A549 (cell line): ENCODE measurements around the gene PSIP1. TPM values are rescaled to one million over a fixed set of nuclear protein-coding genes. Genes with fewer than 3 reads are reported as not detected.
A peak's percentile ranks its signal among the peaks of the same experiment; 100 is the strongest.

Source experiments
- ATAC-seq, 2 experiments: fragments of 200-7000 bp in 1 of 2; fragments of >200 bp in 1 of 2; cut with Nextera tagmentation in 1 of 2; cut with Tn5 transposase in 1 of 2; 3 replicates each; pipeline versions ENCODE4 v1.8.0 to v1.9.1; 2018 to 2020; ENCODE audit warnings: mild to moderate bottlenecking in 1 of 2, moderate library complexity in 1 of 2
- CTCF ChIA-PET: fragments of 300-600 bp; sonication (Branson Sonifier 250); formaldehyde crosslinking; extraction: SDS; loops from one replicate; lab custom pipeline; 2021; ENCODE audit warnings: antibody characterized with exemption, inconsistent platforms; lab: Yijun Ruan, JAX
- POLR2A ChIA-PET: fragments of 350-600 bp; formaldehyde crosslinking; extraction: SDS; loops from one replicate; lab custom pipeline; 2021; ENCODE audit warnings: antibody characterized with exemption, inconsistent platforms; lab: Yijun Ruan, JAX
- DNase-seq, 2 experiments: peaks; one replicate each; pipeline versions ENCODE4 v3.0.0 to v3.0.0-alpha.2; 2011 to 2016; ENCODE audit warnings: low read depth in 1 of 2, low spot score in 1 of 2
- FAIRE-seq: peaks from 2 replicates; lab custom pipeline; 2011; peaks lifted over from hg19 to GRCh38; lab: Jason Lieb, UNC
- H3K27ac ChIP-seq, 2 experiments: fragments of >200 bp; sonication (Bioruptor Twin); formaldehyde crosslinking; 3 replicates each; pipeline ENCODE4 v1.5.1; 2016 to 2017
- H3K4me1 ChIP-seq: fragments of >200 bp; sonication (Bioruptor Twin); formaldehyde crosslinking; 3 replicates; pipeline ENCODE4 v1.6.1; 2016
- H3K4me2 ChIP-seq: fragments of >200 bp; sonication (Bioruptor Twin); formaldehyde crosslinking; 3 replicates; pipeline ENCODE4 v1.6.1; 2016
- H3K4me3 ChIP-seq: fragments of >200 bp; sonication (Bioruptor Twin); formaldehyde crosslinking; 3 replicates; pipeline ENCODE4 v1.5.1; 2016
- H3K9me3 ChIP-seq: fragments of >200 bp; sonication (Bioruptor Twin); formaldehyde crosslinking; 3 replicates; pipeline ENCODE4 v1.6.1; 2016
- BHLHE40 ChIP-seq: IDR thresholded peaks from 2 replicates; pipeline ENCODE4 v1.6.1; 2012; ENCODE audit warnings: low read depth, low read length, inconsistent platforms
- CBX2 ChIP-seq: fragments of 200-600 bp; sonication (generic); IDR thresholded peaks from 2 replicates; pipeline ENCODE4 v1.6.1; 2016; ENCODE audit warnings: low read depth, mild to moderate bottlenecking, borderline replicate concordance
- CHD2 ChIP-seq: fragments of 150-350 bp; IDR thresholded peaks from 2 replicates; pipeline ENCODE4 v1.6.1; 2014; ENCODE audit warnings: low read length; ENCODE audit not compliant: partially characterized antibody
- EHF ChIP-seq: fragments of 250-450 bp; sonication (Bioruptor Pico); IDR thresholded peaks from 2 replicates; pipeline ENCODE4 v1.5.0; 2020; ENCODE audit warnings: mild to moderate bottlenecking
- EHMT2 ChIP-seq: fragments of 200-600 bp; sonication (generic); IDR thresholded peaks from 2 replicates; pipeline ENCODE4 v1.6.1; 2016; ENCODE audit warnings: antibody characterized with exemption, low read depth, mild to moderate bottlenecking, moderate library complexity
- EP300 ChIP-seq, 2 experiments: fragments of >200 bp; sonication (Bioruptor Twin); formaldehyde crosslinking; IDR thresholded peaks; 2 replicates in 1 of 2; 3 replicates in 1 of 2; pipeline ENCODE4 v1.6.1; 2016 to 2017
- FOXS1 ChIP-seq: fragments of 250-450 bp; sonication (Bioruptor Pico); IDR thresholded peaks from 2 replicates; pipeline ENCODE4 v1.5.0; 2020; ENCODE audit warnings: mild to moderate bottlenecking, moderate library complexity
- GATA3 ChIP-seq: IDR thresholded peaks from 2 replicates; pipeline ENCODE4 v1.6.1; 2012; ENCODE audit warnings: borderline replicate concordance
- HOXA7 ChIP-seq: fragments of 250-450 bp; sonication (Bioruptor Pico); IDR thresholded peaks from 2 replicates; pipeline ENCODE4 v1.5.0; 2020; ENCODE audit warnings: mild to moderate bottlenecking, moderate library complexity
- NPAS2 ChIP-seq: fragments of 250-450 bp; sonication (Bioruptor Pico); IDR thresholded peaks from 2 replicates; pipeline ENCODE4 v1.8.0; 2022; ENCODE audit warnings: mild to moderate bottlenecking, moderate library complexity, borderline replicate concordance
- POLR2AphosphoS2 ChIP-seq: conservative IDR thresholded peaks from 2 replicates; pipeline ENCODE4 v1.6.1; 2012; ENCODE audit warnings: low read length, improper control_type of control experiment, inconsistent platforms
- RARB ChIP-seq: fragments of 250-450 bp; sonication (Bioruptor Pico); IDR thresholded peaks from 2 replicates; pipeline ENCODE4 v1.8.0; 2021; ENCODE audit warnings: mild to moderate bottlenecking, moderate library complexity
- RCOR1 ChIP-seq: fragments of 150-350 bp; IDR thresholded peaks from 2 replicates; pipeline ENCODE4 v1.6.1; 2014; ENCODE audit warnings: antibody characterized with exemption, low read length, low read depth
- RNF2 ChIP-seq: fragments of 200-600 bp; sonication (generic); IDR thresholded peaks from 2 replicates; pipeline ENCODE4 v1.6.1; 2016; ENCODE audit warnings: low read depth, mild to moderate bottlenecking, antibody characterized with exemption, moderate library complexity, borderline replicate concordance
- SMC3 ChIP-seq: fragments of >200 bp; sonication (Bioruptor Twin); formaldehyde crosslinking; IDR thresholded peaks from 3 replicates; pipeline ENCODE4 v1.6.1; 2018; ENCODE audit warnings: inconsistent platforms
- TFCP2L1 ChIP-seq: fragments of 250-450 bp; sonication (Bioruptor Pico); IDR thresholded peaks from 2 replicates; pipeline ENCODE4 v1.5.0; 2021; ENCODE audit warnings: mild to moderate bottlenecking
- WGBS: methylation state at CpG from one replicate; pipeline ENCODE4 v1.1.6; 2017; ENCODE audit errors: missing lambda C conversion rate; 5-methylcytosine and 5-hydroxymethylcytosine counted together
- polyA plus RNA-seq, 4 experiments: library from polyadenylated mRNA; depleted of rRNA in 3 of 4; stranded (reverse); fragments of >200 nt; fragmentation: RNase III in 1 of 4; extraction: RNeasy Plus Mini Kit Qiagen cat#74134 plus additional on column Dnase treatment in 1 of 4; gene quantifications; 2 replicates in 3 of 4; 3 replicates in 1 of 4; pipeline ENCODE4 v1.2.3, GENCODE V29; 2011 to 2017
- TF ChIP-seq, protein P1 (sequence below): fragments of >200 bp; sonication (Bioruptor Twin); formaldehyde crosslinking; IDR thresholded peaks from 3 replicates; pipeline ENCODE4 v1.6.1; 2016
- TF ChIP-seq, protein P2 (sequence below): fragments of >200 bp; sonication (Bioruptor Twin); formaldehyde crosslinking; IDR thresholded peaks from 3 replicates; pipeline ENCODE4 v1.5.1; 2016
- TF ChIP-seq, protein P3 (sequence below): IDR thresholded peaks from 2 replicates; pipeline ENCODE4 v1.6.1; 2012

The PSIP1 gene
- polyA plus RNA-seq, 2 of the 4 experiments (the other 2 are of a cell fraction), result 84.2 to 119 TPM

DNA sequence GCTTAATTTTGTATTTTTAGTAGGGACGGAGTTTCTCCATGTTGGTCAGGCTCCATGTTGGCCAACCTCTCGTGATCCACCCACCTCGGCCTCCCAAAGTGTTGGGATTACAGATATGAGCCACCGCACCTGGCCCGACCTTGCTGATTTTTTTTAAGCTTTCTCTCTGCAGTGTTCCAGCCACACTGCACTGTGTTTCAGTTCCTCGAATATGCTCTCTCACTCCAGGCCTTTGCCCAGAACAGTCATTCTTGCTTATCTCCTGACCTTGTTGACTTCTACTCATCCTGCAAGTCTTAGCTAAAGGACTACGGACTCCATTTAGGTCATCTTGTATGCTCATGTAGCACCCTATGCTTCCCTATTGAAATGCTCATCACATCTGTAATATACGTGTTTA, 84.8 kb downstream of the PSIP1 start:
- no peak overlapping the region for H3K4me2 ChIP-seq
- no peaks in the 10 kb centered on the region for H3K9me3 ChIP-seq
- TF ChIP-seq RCOR1, result no peak
- no peak for TF ChIP-seq EP300 (IDR thresholded peaks at IDR 0.05)
- no peak for TF ChIP-seq EHMT2
- TF ChIP-seq TFCP2L1, result no peak
- TF ChIP-seq, protein P1, sequence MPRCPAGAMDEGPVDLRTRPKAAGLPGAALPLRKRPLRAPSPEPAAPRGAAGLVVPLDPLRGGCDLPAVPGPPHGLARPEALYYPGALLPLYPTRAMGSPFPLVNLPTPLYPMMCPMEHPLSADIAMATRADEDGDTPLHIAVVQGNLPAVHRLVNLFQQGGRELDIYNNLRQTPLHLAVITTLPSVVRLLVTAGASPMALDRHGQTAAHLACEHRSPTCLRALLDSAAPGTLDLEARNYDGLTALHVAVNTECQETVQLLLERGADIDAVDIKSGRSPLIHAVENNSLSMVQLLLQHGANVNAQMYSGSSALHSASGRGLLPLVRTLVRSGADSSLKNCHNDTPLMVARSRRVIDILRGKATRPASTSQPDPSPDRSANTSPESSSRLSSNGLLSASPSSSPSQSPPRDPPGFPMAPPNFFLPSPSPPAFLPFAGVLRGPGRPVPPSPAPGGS, result no peak
- no peak for TF ChIP-seq POLR2AphosphoS2
- no peak for TF ChIP-seq CHD2
- TF ChIP-seq HOXA7 (CRISPR knock-in tag), result no peak
- TF ChIP-seq EHF (CRISPR knock-in tag), result no peak
- no peak for TF ChIP-seq RARB (CRISPR knock-in tag)
- no peak for TF ChIP-seq SMC3
- TF ChIP-seq RNF2, result no peak
- no peak for TF ChIP-seq NPAS2 (CRISPR knock-in tag)
- TF ChIP-seq, protein P2, sequence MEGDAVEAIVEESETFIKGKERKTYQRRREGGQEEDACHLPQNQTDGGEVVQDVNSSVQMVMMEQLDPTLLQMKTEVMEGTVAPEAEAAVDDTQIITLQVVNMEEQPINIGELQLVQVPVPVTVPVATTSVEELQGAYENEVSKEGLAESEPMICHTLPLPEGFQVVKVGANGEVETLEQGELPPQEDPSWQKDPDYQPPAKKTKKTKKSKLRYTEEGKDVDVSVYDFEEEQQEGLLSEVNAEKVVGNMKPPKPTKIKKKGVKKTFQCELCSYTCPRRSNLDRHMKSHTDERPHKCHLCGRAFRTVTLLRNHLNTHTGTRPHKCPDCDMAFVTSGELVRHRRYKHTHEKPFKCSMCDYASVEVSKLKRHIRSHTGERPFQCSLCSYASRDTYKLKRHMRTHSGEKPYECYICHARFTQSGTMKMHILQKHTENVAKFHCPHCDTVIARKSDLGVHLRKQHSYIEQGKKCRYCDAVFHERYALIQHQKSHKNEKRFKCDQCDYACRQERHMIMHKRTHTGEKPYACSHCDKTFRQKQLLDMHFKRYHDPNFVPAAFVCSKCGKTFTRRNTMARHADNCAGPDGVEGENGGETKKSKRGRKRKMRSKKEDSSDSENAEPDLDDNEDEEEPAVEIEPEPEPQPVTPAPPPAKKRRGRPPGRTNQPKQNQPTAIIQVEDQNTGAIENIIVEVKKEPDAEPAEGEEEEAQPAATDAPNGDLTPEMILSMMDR, result no peak
- TF ChIP-seq, protein P3, sequence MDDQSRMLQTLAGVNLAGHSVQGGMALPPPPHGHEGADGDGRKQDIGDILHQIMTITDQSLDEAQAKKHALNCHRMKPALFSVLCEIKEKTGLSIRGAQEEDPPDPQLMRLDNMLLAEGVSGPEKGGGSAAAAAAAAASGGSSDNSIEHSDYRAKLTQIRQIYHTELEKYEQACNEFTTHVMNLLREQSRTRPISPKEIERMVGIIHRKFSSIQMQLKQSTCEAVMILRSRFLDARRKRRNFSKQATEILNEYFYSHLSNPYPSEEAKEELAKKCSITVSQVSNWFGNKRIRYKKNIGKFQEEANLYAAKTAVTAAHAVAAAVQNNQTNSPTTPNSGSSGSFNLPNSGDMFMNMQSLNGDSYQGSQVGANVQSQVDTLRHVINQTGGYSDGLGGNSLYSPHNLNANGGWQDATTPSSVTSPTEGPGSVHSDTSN, result no peak
- TF ChIP-seq GATA3, result no peak
- no peak for TF ChIP-seq CBX2
- H3K4me3 ChIP-seq, result no peak overlapping the region
- POLR2A ChIA-PET, result no interaction called here
- CTCF ChIA-PET, result no interaction called here
- H3K27ac ChIP-seq, result no peak overlapping the region
- no peak for DNase-seq
- WGBS, result 93% methylated on average over 8 of the region's 8 CpGs
- no peak for ATAC-seq
- no peak for FAIRE-seq
- peaks cover 27% of the 10 kb centered on the region for H3K4me1 ChIP-seq

DNA sequence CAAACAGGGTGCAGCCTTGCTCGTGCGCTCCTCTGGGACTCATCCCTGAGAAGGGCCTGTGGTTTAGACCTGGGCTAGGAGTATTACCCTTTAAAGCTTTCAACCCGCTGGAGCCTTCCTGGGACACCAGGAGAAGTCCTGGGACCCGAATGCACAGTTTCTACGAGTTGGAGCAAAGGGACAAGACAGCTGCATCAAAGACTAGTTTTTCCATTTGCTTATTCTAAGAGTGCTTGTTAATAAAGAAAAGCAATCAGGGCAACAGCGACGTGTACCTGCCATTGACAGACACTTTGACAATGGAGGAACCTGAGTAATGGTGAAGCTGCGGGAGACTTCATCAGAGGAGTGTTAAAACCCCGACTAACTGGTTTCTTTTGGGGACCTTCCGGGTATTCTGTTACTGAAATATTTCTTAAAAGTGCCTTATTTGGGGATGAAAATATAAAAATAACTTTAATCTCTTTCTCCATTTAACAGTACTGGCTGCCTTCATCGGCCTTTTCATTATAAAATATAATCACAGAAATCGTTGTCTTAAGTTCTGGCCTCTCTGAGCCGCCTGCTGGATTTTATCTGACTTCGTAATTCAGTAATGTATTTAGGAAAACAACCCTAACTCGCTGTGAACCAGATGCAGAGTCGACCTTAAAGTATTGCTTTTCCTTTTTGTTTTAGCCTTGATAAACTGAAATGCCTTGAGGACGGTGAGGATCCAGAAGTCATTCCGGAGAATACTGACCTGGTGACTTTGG, 87.4 kb downstream of the PSIP1 start:
- FAIRE-seq, result no peak

More for the DNA sequence above, 87.4 kb downstream of the PSIP1 start:
- H3K27ac ChIP-seq, result peak overlapping the region; percentile 90 to 98
- ChIA-PET POLR2A (interaction anchor here (0.9 to 1.2 kb wide), 2 partner anchors 47 to 116 kb away, joined by 3 to 12 read pairs; partner anchors contain the start of gene TTC39B), CTCF (interaction anchor here (1.0 to 1.4 kb wide), 3 partner anchors 9 to 145 kb away, joined by 4 to 6 read pairs (median 4); partner anchors contain the start of gene TTC39B)
- peaks cover 26% of the 10 kb centered on the region for H3K4me1 ChIP-seq
- ATAC-seq (peak; percentile 67 to 71), DNase-seq (peak; percentile 28 to 35)
- H3K4me3 ChIP-seq, result peak overlapping the region; percentile 79
- no peaks in the 10 kb centered on the region for H3K9me3 ChIP-seq
- peak overlapping the region; percentile 89 for H3K4me2 ChIP-seq
- 2% methylated on average over 18 of the region's 18 CpGs for WGBS
- TF ChIP-seq SMC3 (peak; percentile 26; the same call in 1 of the 3 replicates), FOXS1 (CRISPR knock-in tag) (no peak), BHLHE40 (no peak)
